GM18517 (cell line): Measurements from ENCODE around the gene ABCC8.

ENCODE experiments used
- ATAC-seq: cut with Tn5 transposase; IDR thresholded peaks from one replicate; pipeline ENCODE4 v1.9.1; 2021; ENCODE audit warnings: mild to moderate bottlenecking, moderate library complexity; ENCODE audit not compliant: unreplicated experiment

ABCC8 gene

GRCh38 chr11:17473071-17473744 is 3.4 kb downstream of the ABCC8 start:
- no peak for ATAC-seq

GRCh38 chr11:17472467-17472866 is 4.2 kb downstream of the ABCC8 start:
- no peak for ATAC-seq

- ATAC-seq: no peak
These were observed 5.1 kb downstream of the ABCC8 start for GRCh38 chr11:17471501-17471900.

- ATAC-seq: no peak
These were observed 6.6 kb downstream of the ABCC8 start for GRCh38 chr11:17469998-17470397.

- no peak for ATAC-seq
These were observed 8.5 kb downstream of the ABCC8 start for GRCh38 chr11:17468122-17468521.

- no peak for ATAC-seq
These were observed 13.0 kb downstream of the ABCC8 start for GRCh38 chr11:17463546-17464174.

GRCh38 chr11:17462940-17463339 is 13.7 kb downstream of the ABCC8 start:
- ATAC-seq: no peak

GRCh38 chr11:17460406-17460805 is 16.2 kb downstream of the ABCC8 start:
- ATAC-seq: no peak

GRCh38 chr11:17459236-17459896 is 17.3 kb downstream of the ABCC8 start:
- ATAC-seq: no peak

GRCh38 chr11:17458268-17458667 is 18.4 kb downstream of the ABCC8 start:
- ATAC-seq: no peak

- ATAC-seq: no peak
These were observed 19.1 kb downstream of the ABCC8 start for GRCh38 chr11:17457396-17458173.

GRCh38 chr11:17452668-17453067 is 24.0 kb downstream of the ABCC8 start:
- no peak for ATAC-seq

GRCh38 chr11:17449158-17449557 is 27.5 kb downstream of the ABCC8 start:
- ATAC-seq: no peak

- ATAC-seq: no peak
These were observed 30.2 kb downstream of the ABCC8 start for GRCh38 chr11:17446482-17446881.

GRCh38 chr11:17445240-17445795 is 31.3 kb downstream of the ABCC8 start:
- ATAC-seq: no peak

GRCh38 chr11:17443926-17444690 is 32.5 kb downstream of the ABCC8 start:
- ATAC-seq: no peak

- ATAC-seq: no peak
These were observed 33.2 kb downstream of the ABCC8 start for GRCh38 chr11:17443423-17443822.

GRCh38 chr11:17443000-17443399 is 33.6 kb downstream of the ABCC8 start:
- no peak for ATAC-seq

- ATAC-seq: no peak
These were observed 37.3 kb downstream of the ABCC8 start for GRCh38 chr11:17439316-17439782.

GRCh38 chr11:17437366-17437765 is 39.3 kb downstream of the ABCC8 start:
- ATAC-seq: no peak
